Stimulated activated CD8-positive, alpha-beta memory T cell treated with anti-CD3 and anti-CD28 coated beads, Interleukin-4, amount 100 ng/mL, for 4 hours (primary cell): Measurements from ENCODE around the gene GLYR1.

ENCODE experiments used
- DNase-seq, 2 donors: peaks; one replicate each; pipeline ENCODE4 v3.0.0-alpha.2; 2020; ENCODE audit warnings: low read depth in 2 of 2, low spot score in 1 of 2

The GLYR1 gene

DNA sequence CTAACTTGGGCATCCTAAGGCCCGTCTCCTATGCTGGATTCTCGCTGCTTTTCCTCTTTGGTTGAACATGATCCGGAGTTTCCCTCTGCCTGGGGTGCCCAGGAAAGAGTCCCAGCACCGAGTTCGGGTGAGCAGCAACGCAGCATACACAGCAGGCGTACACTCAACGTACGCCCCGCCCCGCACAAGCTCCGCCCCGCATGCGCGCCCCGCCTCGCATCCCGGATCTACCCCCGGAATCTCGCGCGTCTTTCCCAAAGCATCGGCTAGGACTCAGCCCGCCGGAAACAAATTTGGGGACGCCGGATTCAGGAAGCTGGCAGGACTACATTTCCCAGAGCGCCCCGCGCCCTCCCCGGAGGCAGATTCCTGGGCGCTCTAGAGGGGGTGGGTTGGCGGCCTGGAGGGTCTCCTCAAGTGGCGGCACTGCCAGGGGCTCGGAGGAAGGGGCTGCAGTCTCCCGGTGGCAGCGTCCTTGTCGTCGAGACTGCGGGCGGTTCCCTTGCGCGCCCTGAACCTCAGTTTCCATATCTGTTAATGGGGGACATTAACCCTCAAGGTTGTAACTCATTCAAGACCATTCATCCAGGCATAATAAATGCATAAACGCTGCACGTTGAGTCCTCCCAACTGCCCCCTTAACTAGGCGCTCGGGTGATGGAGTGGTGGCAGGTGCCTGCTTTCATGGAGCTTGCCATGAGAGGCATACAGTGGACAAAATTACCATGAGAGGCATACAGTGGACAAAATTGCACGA is 78.4 kb downstream of the GLYR1 start:
- DNase-seq, result peak; percentile 59 to 70

DNA sequence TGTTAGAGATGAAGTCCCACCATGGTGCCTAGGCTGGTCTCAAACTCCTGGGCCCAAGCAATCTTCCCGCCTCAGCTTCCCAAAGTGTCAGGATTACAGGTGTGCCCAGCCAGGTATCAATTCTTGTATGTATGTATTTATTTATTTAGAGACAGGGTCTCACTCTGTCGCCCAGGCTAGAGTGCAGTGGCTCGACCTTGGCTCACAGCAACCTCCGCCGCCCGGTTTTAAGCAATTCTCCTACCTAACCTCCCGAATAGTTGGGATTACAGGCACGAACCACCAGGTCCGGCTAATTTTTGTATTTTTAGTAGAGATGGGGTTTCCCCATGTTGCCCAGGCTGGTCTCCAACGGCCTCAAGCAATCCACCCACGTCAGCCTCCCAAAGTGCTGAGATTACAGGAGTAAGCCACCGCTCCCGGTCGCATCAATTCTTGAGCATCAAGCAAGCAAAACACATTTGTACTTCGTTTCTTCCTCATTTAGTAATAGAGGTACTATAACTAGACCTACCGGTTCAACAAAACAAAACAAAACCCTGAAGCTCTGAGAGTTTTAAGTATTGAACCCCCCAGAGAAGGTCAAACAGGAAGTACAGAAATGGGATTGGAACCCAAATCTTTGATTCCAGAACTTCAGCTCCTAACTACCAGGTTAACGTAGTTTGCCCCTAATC is 79.1 kb downstream of the GLYR1 start:
- DNase-seq, result no peak

GRCh38 chr16:4766875-4767628 is 80.0 kb downstream of the GLYR1 start, which contains the start of gene ZNF500:
Gene ZNF500 (minus strand): TSS chr16:4767162. CDS start chr16:4765978, 1,184 bp downstream.
- peak; percentile 95 to 96 for DNase-seq

DNA sequence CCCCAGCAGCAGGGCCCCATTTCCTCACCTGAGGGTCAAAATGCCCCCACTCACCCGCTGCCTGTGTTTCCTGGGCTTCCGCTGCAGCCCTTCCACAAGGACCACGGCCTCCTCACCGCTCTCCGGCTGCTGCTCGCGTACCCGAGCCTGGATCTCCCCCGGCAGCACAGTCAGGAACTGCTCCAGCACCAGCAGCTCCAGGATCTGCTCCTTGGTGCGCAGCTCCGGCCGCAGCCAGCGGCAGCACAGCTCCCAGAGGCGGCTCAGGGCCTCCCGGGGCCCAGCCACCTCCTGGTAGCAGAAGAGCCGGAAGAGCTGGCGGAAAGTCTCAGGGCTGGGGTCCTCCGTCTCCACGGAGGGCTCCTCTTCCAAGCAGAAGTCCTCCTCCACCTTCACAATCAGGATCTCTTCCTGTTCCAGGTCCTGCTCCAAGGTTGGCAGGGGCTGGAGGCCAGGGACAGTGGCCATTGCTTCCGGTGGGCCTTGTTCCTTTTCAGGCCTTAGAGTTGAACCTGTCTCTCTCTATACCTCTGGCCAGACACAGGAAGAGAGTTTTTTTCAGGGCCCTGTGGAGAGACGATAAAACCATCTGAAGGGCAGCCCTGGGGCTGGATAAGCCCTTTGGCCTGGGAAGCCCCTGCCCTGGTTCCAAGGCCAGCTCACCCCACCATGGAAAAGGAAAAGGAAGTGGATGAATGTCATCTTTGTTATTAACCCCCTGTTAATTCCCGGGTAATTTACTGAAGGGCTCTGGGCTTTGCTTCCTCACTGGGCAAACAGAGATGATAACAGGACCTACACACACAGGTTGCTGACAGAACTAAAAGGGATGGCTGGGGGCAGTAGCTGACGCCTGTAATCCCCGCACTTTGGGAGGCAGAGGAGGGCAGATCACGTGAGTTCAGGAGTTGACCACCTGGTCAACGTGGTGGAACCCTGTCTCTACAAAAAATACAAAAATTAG is 81.3 kb downstream of the GLYR1 start:
- DNase-seq, result no peak

GRCh38 chr16:4763791-4764190 is 83.3 kb downstream of the GLYR1 start:
- no peak for DNase-seq

- no peak for DNase-seq
These were observed 84.9 kb downstream of the GLYR1 start for GRCh38 chr16:4762205-4762604.

DNA sequence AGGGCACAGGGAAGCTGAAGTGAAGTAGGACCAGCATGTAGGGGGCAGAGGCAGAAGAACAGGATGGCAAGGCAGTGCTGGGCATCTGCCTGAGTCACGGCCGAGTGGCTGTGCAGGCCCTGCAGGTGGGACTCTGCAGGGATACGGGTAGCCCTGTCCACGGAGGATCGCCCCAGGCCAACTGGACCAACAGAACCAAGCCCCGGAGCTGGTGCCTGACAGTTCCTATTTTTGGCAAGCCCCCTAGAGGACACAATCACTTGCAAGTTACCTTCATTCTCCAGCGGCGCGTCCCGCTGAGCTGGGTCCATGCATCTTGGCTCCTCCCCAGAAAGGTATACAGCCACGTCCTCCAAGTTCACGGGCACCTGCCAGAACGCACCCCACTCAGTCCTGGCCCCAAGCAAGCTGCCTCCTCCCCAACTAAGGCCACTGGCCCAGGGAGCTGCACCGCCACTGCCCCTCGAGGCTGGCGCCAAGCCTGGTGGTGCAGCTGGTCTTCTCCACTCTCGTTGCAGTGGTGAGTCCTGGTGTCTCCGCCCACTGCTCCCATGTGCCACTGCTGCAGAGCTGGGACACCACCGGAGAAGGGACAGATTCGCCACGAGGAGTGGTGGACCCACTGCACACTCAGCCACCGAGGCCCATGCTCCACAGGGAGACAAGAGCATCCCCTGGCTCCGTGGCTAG is 86.7 kb downstream of the GLYR1 start:
- DNase-seq, result no peak

DNA sequence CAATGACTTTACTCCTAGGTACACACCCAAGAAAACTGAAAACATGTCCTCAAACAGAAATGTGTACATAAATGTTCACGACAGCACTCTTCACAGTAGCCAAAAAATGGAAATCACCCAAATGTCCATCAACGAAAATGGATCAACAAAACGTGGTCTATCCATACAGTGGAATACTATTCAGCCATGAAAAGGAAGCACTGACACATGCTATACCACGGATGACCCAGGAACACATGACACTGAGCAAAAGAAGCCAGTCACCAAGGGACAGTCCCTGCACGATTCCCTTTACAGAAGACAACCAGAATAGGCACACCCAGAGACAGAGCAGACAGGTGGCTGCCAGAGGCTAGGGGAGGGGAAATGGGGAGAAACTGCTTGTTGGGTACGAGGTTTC is 91.4 kb downstream of the GLYR1 start:
- no peak for DNase-seq

DNA sequence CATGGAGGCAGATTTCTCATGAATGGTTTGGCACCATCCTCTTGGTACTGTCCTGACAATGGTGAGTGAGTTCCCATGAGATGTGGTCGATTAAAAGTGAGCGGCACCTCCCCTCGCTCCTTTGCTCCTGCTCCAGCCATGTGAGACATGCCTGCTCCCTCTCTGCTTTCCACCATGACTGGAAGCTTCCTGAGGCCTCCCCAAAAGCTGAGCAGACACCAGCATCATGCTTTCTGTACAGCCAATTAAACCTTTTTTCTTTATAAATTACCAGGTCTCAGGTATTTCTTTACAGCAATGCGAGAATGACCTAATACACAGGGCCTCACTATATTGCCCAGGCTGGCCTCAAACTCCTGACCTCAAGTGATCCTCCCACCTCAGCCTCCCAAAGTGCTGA is 92.2 kb downstream of the GLYR1 start:
- DNase-seq, result no peak

- DNase-seq, result no peak
These were observed 93.9 kb downstream of the GLYR1 start for GRCh38 chr16:4753227-4753626.
